Common myeloid progenitor, CD34-positive (primary cell): ENCODE results near the gene IFNAR1.
A peak's percentile ranks its signal among the peaks of the same experiment; 100 is the strongest.

Experiments used
- CTCF ChIA-PET: fragments of 350-600 bp; sonication (Branson Sonifier 250); formaldehyde crosslinking; loops from one replicate; lab custom pipeline; 2021; ENCODE audit warnings: antibody characterized with exemption; lab: Charles Lee
- POLR2A ChIA-PET: fragments of 350-600 bp; sonication (Branson Sonifier 250); formaldehyde crosslinking; loops from one replicate; lab custom pipeline; 2021; ENCODE audit warnings: antibody characterized with exemption; lab: Charles Lee
- DNase-seq, 3 donors: peaks; one replicate each; pipeline versions ENCODE4 v3.0.0 to v3.0.0-alpha.2; 2013
- H3K27ac ChIP-seq, 2 experiments: 1 replicate in 1 of 2; 2 replicates in 1 of 2; pipeline ENCODE4 v1.7.0; 2013; ENCODE audit warnings: inconsistent platforms in 2 of 2, low read length in 2 of 2, mild to moderate bottlenecking in 2 of 2, low read depth in 1 of 2, moderate library complexity in 1 of 2; ENCODE audit not compliant: severe bottlenecking in 2 of 2, insufficient read depth in 1 of 2, poor library complexity in 1 of 2
- H3K27me3 ChIP-seq, 5 experiments: replicated peaks in 2 of 5; 1 replicate in 3 of 5; 2 replicates in 2 of 5; pipeline versions ENCODE4 v1.6.1 to v1.7.0; 2013; ENCODE audit warnings: low read length in 4 of 5, mild to moderate bottlenecking in 2 of 5, moderate library complexity in 2 of 5, inconsistent platforms in 1 of 5; ENCODE audit not compliant: insufficient read depth in 5 of 5, control insufficient read depth in 4 of 5
- H3K36me3 ChIP-seq, 4 experiments: 1 replicate in 2 of 4; 2 replicates in 2 of 4; pipeline versions ENCODE4 v1.6.1 to v1.7.0; 2013; ENCODE audit warnings: low read length in 3 of 4, control low read depth in 1 of 4, mild to moderate bottlenecking in 1 of 4; ENCODE audit not compliant: control insufficient read depth in 4 of 4, insufficient read depth in 4 of 4
- H3K4me1 ChIP-seq, 4 experiments: 1 replicate in 3 of 4; 2 replicates in 1 of 4; pipeline versions ENCODE4 v1.6.1 to v1.7.1; 2013; ENCODE audit warnings: low read length in 3 of 4, mild to moderate bottlenecking in 3 of 4, control low read depth in 1 of 4, inconsistent platforms in 1 of 4, moderate library complexity in 1 of 4; ENCODE audit not compliant: control insufficient read depth in 4 of 4, insufficient read depth in 4 of 4; ENCODE audit errors: control extremely low read depth in 1 of 4
- H3K4me3 ChIP-seq, 7 experiments: 1 replicate in 4 of 7; 2 replicates in 3 of 7; pipeline versions ENCODE4 v1.5.1 to v1.7.0; 2013; ENCODE audit warnings: mild to moderate bottlenecking in 7 of 7, low read length in 6 of 7, moderate library complexity in 6 of 7, inconsistent platforms in 2 of 7, low read depth in 2 of 7, control low read depth in 1 of 7; ENCODE audit not compliant: insufficient read depth in 4 of 7, control insufficient read depth in 1 of 7; ENCODE audit errors: extremely low read depth in 1 of 7
- H3K9me3 ChIP-seq, 5 experiments: 1 replicate in 4 of 5; 2 replicates in 1 of 5; pipeline versions ENCODE4 v1.6.1 to v1.7.1; 2013; ENCODE audit warnings: low read length in 4 of 5, mild to moderate bottlenecking in 2 of 5, inconsistent platforms in 1 of 5, low read depth in 1 of 5, moderate library complexity in 1 of 5; ENCODE audit not compliant: control insufficient read depth in 4 of 5, insufficient read depth in 2 of 5; ENCODE audit errors: control extremely low read depth in 1 of 5
- WGBS: methylation state at CpG from one replicate; pipeline ENCODE4 v1.1.5; 2013; ENCODE audit not compliant: insufficient coverage; 5-methylcytosine and 5-hydroxymethylcytosine counted together

Gene IFNAR1

DNA sequence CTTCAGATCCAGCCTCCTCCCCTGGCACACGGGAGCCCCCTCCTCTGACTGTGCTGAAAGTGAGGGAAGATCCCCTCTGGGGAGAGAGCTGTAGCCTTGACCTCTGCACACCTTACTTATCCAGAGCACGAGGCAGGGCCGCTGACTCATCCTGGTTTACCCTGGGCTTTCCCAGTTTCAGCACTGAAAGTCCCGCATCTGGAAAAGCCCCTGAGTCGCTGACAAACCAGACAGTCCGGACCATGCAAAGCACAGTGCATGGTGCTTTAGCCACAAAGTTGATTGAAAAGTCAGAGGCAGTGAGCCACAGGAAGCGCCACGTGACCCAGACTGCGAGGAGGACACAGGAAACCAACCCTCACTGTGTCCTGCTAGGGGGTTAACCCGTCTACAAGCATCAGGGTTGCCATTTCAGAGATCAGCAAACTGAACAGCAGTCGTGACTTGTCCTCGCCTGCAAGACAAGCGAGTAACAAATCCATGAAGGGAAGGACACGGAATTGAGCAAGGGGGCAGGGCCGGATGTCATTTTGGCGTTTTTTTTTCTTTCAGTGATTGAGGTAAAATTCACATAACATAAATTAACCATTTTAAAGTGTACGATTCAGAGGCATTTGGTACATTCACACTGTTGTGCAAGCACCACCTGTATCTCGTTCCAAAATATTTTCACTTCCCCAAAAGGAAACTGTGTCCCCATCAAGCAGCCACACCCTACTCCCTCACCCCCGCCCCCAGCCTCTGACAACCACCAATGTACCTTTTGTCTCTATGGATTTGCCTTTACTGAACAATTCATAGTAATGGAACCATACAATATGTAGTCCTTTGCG lies 58.5 kb downstream of the IFNAR1 start:
- peak overlapping the region; percentile 25 to 62 for H3K27ac ChIP-seq
- peak overlapping the region; percentile 21 to 74 (median 62) for H3K4me3 ChIP-seq
- ChIA-PET CTCF (interaction anchor here (0.8 to 1.2 kb wide), 3 partner anchors 9 to 22 kb away, joined by 3 to 6 read pairs (median 4); no protein-coding TSS in a partner anchor), POLR2A (interaction anchor here (0.8 to 1.4 kb wide), 2 partner anchors 17 to 21 kb away, joined by 3 to 4 read pairs; no protein-coding TSS in a partner anchor)
- no peaks in the 10 kb centered on the region for H3K27me3 ChIP-seq
- DNase-seq = peak in 2 of 3 donors; percentile 73 to 77
- H3K4me1 ChIP-seq = peaks cover 12 to 60% (median 41%) of the 10 kb centered on the region in 4 experiments
- no peaks in the 10 kb centered on the region for H3K36me3 ChIP-seq
- H3K9me3 ChIP-seq = no peaks in the 10 kb centered on the region
- 1% methylated on average over 16 of the region's 20 CpGs for WGBS

- H3K9me3 ChIP-seq = no peaks in the 10 kb centered on the region
- POLR2A ChIA-PET = no interaction called here
- no peak overlapping the region for H3K27ac ChIP-seq
- H3K4me3 ChIP-seq = no peak overlapping the region
- peaks cover 10 to 55% (median 36%) of the 10 kb centered on the region in 4 experiments for H3K4me1 ChIP-seq
- CTCF ChIA-PET = interaction anchor here (0.6 to 3.6 kb wide), 8 partner anchors 10 to 85 kb away, joined by 3 to 12 read pairs (median 6); no protein-coding TSS in a partner anchor
- no peaks in the 10 kb centered on the region for H3K36me3 ChIP-seq
- H3K27me3 ChIP-seq = no peaks in the 10 kb centered on the region
- 95% methylated on average over 12 of the region's 17 CpGs for WGBS
- DNase-seq = no peak
These were observed 60.1 kb downstream of the IFNAR1 start for GRCh38 chr21:33384841-33385331.

GRCh38 chr21:33386222-33386784 lies 61.5 kb downstream of the IFNAR1 start:
- no peaks in the 10 kb centered on the region for H3K36me3 ChIP-seq
- H3K27ac ChIP-seq = no peak overlapping the region
- H3K4me3 ChIP-seq = no peak overlapping the region
- ChIA-PET POLR2A (no interaction called here), CTCF (interaction anchor here (0.8 to 3.6 kb wide), 9 partner anchors 9 to 55 kb away, joined by 3 to 12 read pairs (median 6); no protein-coding TSS in a partner anchor)
- DNase-seq = no peak
- no peaks in the 10 kb centered on the region for H3K9me3 ChIP-seq
- H3K27me3 ChIP-seq = no peaks in the 10 kb centered on the region
- peaks cover 12 to 44% (median 22%) of the 10 kb centered on the region in 4 experiments for H3K4me1 ChIP-seq
- 88% methylated on average over 3 of the region's 6 CpGs for WGBS

GRCh38 chr21:33387294-33387693 lies 62.5 kb downstream of the IFNAR1 start:
- ChIA-PET CTCF (interaction anchor here (0.7 to 3.6 kb wide), 5 partner anchors 8 to 56 kb away, joined by 3 to 12 read pairs (median 3); no protein-coding TSS in a partner anchor), POLR2A (interaction anchor here (0.5 kb wide), 1 partner anchor 235 kb away, joined by 3 read pairs; no protein-coding TSS in a partner anchor)
- no peak overlapping the region for H3K27ac ChIP-seq
- no peak for DNase-seq
- no peaks in the 10 kb centered on the region for H3K27me3 ChIP-seq
- WGBS = 96% methylated on average over 4 of the region's 6 CpGs
- no peaks in the 10 kb centered on the region for H3K36me3 ChIP-seq
- H3K9me3 ChIP-seq = no peaks in the 10 kb centered on the region
- peaks cover 12 to 36% (median 16%) of the 10 kb centered on the region in 4 experiments for H3K4me1 ChIP-seq
- H3K4me3 ChIP-seq = no peak overlapping the region

DNA sequence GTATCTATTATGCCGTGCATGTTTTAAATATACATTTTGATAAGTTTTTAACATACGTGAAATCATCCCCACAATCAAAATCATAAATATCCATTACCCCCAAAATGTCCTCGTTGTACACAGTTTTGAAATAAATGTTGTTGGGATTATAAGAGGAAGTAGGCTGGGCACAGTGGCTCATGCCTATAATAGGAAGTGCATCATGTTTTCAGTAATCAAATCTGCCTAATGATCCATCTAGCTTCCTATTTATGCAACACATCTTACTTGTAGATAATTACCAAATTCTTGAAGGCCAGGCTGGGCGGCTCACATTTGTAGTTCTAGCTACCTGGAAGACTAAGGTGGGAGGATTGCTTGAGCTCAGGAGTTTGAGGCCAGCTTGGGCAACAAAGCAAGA lies 63.4 kb downstream of the IFNAR1 start:
- ChIA-PET CTCF (interaction anchor here (0.7 to 2.9 kb wide), 3 partner anchors 26 to 561 kb away, joined by 3 to 9 read pairs (median 3); no protein-coding TSS in a partner anchor), POLR2A (interaction anchor here (0.6 kb wide), 1 partner anchor 27 kb away, joined by 3 read pairs; no protein-coding TSS in a partner anchor)
- WGBS = 100% methylated on average over 1 of the region's 4 CpGs
- H3K4me1 ChIP-seq = peaks cover 7 to 29% (median 9%) of the 10 kb centered on the region in 4 experiments
- H3K9me3 ChIP-seq = no peaks in the 10 kb centered on the region
- H3K27ac ChIP-seq = no peak overlapping the region
- no peaks in the 10 kb centered on the region for H3K27me3 ChIP-seq
- no peak overlapping the region for H3K4me3 ChIP-seq
- peak in 2 of 3 donors; percentile 46 to 56 for DNase-seq
- H3K36me3 ChIP-seq = no peaks in the 10 kb centered on the region

- Histone ChIP-seq H3K9me3 (no peaks in the 10 kb centered on the region), H3K27me3 (no peaks in the 10 kb centered on the region), H3K27ac (no peak overlapping the region), H3K4me3 (no peak overlapping the region), H3K4me1 (peaks cover 0 to 31% (median 5%) of the 10 kb centered on the region in 4 experiments), H3K36me3 (no peaks in the 10 kb centered on the region)
- no peak for DNase-seq
- POLR2A ChIA-PET = no interaction called here
- WGBS = 97% methylated on average over 5 of the region's 5 CpGs
- CTCF ChIA-PET = interaction anchor here (1.6 to 1.7 kb wide), 2 partner anchors 8 to 42 kb away, joined by 3 to 6 read pairs; no protein-coding TSS in a partner anchor
These were observed 65.7 kb downstream of the IFNAR1 start for GRCh38 chr21:33390479-33390878.
